NOMO-1 treated with DMSO at 0.1 percent for 48 hours (cell line): Measurements from ENCODE around the gene MYOM1.

Source experiments
- DNase-seq: peaks from one replicate; lab custom pipeline; 2025; ENCODE audit not compliant: unreplicated experiment; lab: John Stamatoyannopoulos, UW

Gene MYOM1

DNA sequence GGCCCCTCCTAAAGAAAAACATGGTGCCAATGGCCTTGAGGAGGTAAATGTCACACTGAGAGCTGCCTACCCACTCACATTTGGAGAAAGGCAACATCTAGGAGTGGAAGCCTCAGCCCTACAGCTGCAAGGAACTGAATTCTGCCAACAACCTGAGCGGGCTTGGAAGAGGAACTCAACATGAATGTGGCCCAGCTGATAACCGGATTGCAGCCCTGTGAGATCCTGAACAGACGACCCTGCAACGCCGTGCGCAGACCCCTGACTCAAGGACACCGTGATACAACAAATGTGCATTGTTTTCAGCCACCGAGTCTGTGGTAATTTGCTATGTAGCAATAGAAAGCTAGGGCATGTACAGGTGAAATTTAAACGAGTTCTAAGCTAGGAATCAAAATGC lies 99.4 kb downstream of the MYOM1 start:
- no peak for DNase-seq

DNA sequence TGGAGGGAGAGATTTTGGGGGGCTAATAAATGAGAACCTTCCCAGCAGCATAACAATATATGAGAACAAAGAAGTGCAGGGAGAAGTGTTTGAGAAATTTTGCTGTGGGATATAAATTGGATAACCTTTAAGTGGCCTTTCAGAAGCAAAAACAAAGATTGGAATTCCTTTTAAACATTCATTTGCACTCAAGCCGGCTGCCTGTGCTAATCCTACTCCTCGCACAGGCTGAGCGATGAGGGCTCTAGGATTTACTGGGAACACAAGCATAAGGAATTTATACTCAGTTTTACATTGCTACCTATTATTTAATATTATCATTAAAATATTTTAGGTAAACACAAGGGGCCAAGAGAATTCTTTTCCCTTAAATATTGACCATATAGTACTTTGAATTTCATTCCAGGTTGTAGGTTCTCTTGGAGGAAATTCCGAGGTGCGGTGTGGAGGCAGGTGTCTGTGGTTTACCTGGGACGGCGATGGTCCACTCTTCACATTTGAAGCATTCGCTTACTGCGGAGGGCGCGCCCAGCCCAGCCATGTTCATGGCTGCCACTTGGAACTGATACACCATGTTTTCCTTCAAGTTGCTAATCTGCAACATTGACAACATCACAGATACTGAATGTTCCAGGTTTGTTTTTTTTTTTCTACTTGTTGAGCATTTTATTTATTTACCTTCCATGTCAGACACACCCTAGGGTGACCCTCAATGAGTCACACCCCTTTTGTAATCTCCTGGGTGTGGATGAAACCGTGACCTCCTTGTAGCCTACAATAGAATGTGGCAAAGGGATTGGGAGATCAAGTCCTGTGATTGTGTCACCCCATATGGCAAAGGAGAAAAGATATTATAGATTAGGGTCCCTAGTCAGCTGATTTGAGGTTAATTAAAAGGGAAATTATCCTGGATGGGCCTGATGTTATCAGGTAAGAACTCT lies 100.1 kb downstream of the MYOM1 start:
- DNase-seq = no peak

- DNase-seq = no peak
Measured at GRCh38 chr18:3118195-3119010, 101.4 kb downstream of the MYOM1 start.

- no peak for DNase-seq
Measured at GRCh38 chr18:3117493-3118192, 102.1 kb downstream of the MYOM1 start.

DNA sequence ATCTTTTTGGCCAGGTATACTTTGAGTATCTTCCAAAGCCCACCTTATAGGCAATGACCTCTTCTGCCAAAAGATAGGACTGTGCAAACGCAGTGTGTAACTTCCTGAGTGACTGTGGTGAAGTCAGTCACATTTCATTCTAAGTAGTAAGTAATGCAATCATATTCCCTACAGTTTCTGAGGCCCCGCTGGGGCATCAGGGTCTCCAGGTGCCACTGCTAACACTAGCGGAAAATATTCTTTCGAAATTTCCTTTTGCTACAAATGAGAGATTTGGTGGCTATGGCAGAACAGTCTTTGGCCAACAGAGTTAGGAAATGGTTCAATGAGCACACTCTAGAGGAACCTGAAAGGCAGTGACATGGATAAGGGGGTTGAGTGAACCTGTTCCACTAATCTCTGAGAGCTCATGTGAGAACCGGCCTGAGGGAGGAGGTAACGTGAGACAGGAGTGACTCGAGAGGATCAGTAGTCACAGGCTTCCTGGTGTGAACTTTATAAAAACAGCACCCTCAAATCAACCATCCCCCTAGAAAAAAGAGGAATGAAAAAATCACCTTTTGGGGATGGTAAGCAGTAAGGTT lies 104.2 kb downstream of the MYOM1 start:
- no peak for DNase-seq

- DNase-seq = no peak
Measured at GRCh38 chr18:3114451-3114850, 105.3 kb downstream of the MYOM1 start.

DNA sequence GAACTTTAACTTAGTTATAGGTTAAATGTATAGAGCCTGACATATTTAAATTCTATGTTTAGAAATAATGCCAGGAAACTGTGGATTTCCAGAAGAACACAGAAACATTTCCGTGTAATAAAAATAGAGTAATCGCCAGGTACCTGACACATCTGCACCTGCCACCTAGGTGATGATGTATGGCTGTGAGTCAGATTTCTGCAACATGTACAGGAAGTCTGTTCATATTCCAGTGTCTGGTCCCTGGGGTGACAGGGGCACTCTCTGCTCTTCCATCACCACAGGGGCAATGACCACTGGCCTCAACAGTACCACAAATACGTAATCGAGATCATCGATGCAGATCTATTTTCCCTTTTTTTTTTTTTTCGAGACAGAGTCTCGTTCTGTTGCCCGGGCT lies 105.7 kb downstream of the MYOM1 start:
- DNase-seq = no peak

DNA sequence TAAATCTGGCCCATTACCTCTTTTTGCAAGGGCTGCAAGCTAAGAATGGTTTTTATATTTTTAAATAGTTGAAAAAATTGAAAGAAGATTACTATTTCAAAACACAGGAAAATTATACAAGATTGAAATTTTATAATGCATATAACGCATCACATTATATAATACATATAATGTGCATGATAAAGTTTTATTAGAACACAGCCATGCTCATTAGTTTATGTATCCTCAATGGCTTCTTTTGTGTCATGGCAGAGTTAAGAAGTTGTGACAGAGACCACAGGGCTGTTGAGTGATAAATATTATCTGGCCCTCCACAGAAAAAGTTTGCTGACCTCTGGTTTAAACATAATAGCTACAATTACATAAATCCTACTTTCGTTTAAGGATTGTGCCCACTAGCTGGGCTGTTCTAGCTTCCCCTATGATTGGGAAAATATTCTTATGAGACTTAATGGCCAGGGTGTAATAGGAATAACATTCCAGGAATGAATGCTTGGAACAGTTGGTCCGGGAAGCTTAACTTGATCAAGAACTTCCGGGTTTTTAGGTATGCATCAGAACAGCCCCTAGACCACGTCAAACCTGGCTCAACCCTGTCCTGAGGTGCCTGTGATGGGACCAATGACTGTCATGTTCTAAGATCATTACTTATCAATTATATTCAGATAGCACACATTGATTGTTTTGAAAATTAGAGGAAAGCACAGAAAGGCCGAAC lies 108.1 kb downstream of the MYOM1 start:
- no peak for DNase-seq

DNA sequence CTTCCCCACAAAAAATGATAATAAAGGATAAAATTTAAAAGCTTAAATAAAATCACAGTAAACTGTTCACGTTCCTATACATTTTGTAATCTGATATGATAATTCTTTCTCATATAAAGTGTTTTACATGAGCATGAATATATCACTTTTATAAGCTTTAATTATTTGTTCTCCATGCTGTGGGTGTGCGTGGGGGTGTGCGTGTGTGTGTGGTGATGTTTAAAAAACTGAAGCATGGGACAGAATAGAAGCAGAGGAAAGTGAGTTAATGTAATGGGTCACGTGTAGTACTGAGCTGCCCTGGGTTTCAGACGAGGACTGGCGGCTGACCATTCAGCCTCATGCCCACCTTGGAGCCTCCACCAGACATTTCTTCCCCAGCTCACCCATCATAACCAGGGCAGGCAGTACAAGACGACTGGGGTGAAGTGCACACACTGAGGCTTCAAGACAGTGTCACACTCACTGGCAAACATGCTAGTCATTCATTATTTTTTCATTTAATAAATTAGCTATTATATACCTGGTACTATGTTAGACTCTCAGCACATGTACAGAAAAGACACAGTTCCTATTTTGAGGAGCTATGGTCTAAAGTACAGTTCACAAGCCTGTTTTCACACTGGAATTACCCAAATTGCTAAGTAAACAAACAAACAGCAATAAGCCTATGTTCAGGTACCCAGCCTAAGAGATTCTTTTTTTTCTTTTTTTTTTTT lies 109.6 kb downstream of the MYOM1 start:
- no peak for DNase-seq

- no peak for DNase-seq
Measured at GRCh38 chr18:3107740-3108151, 112.0 kb downstream of the MYOM1 start.

DNA sequence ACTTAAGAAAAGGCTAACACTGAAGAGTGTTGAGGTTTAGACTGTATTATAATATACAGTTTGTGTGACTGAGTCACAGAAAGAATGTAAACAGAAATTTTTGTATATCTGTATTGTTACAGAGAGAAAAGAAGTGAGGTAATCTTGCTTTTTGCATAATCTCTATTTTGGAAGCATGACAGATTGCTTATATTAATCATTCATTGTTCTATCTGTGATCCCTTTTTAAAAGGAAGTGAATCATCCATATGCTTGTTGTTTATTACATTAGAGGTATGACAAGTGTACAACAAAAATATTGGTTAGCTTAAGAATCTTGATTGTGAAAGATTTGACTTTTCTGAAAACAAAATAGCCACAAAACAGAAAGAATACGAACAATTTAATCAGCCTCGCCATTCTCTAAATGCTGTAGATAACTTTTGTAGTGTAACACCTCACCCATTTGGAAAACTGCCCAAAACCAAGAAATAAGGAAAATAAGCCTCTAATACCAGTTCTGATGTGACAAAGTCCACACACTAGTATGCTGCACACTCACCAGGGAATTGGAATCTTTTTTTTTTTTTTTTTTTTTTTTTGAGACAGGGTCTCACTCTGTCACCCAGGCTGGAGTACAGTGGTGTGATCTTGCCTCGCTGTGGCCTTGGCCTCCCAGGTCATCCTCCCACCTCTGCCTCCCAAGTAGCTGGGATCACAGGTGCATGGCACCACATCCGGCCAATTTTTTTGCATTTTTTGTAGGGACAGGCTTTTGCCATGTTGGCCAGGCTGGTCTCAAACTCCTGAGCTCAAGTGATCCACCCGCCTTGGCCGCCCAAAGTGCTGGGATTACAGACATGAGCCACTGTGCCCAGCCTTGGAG lies 115.3 kb downstream of the MYOM1 start:
- DNase-seq = no peak

DNA sequence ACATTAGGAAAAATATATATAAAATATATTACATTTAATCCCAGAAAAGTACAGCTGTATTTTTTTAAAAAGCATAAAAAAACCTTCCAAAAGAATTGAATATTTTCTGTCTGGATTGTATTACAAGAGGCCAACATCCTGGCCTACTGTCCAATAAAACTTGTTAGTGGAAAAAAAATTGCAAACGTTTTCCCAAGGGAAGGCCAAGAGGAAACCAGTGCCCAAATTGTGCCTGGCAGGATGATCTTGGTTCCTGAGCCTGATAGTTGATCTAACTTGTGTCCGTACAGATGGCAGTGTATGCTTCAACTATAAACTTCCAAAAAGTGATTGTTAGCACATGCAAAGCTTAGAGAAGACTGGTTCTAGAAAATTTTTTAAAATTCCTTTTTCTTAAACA lies 116.2 kb downstream of the MYOM1 start:
- no peak for DNase-seq

GRCh38 chr18:3102983-3103382 lies 116.8 kb downstream of the MYOM1 start:
- no peak for DNase-seq

GRCh38 chr18:3100498-3101132 lies 119.2 kb downstream of the MYOM1 start:
- no peak for DNase-seq

GRCh38 chr18:3099327-3099726 lies 120.4 kb downstream of the MYOM1 start:
- no peak for DNase-seq

DNA sequence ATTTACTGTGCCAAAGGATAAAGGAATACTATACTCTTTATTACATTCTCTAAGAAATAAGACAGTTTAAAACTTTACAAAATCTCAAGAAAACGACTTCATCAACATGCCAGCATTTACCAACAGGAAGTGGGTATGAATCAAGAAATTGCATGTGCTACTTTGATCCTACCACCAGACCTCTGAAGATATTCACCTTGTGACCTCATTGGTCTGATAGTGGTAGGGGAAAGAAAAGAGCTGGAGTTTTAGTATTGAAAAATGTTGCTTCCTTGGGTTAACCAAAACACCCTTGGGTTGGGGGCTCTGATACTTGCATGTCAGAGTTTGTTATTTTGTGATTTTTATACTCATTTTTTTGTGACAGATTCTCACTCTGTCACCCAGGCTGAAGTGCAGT lies 122.7 kb downstream of the MYOM1 start:
- DNase-seq = no peak

DNA sequence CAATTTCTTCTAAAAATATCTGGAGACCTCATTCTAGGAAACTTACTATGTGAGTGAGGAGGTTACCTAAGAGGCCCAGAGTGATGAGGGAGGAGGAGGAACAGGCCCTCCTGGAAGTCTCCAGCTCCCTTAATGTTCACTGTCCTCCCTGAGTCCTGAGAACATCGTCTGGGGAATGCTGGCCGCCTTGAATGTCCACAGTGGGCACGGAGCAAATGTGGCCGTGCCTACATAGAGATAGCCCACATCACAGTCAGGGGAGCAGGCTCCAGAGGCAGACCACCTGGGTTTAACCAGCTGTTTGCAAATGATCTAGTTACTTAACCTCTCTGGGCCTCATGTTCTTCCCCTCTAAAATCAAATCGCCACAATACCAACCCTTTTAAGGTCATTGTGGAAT lies 123.8 kb downstream of the MYOM1 start:
- DNase-seq = no peak

DNA sequence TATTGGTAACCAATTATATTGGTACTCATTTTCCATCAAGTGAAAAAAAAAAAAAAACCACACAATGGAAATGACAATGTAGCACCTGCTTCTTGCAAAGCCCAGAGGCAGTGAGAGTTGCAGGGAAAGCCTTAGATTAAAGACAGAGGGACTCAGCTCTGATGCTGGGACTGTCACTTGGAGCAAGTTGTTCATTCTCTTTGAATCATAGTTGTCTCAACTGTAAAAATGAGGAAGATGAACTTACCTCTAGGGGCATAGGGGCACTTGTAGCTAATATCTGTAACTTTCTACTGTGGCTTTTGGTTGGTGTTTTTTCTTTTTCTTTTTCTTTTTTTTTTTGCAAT lies 125.5 kb downstream of the MYOM1 start:
- DNase-seq = no peak
